HEK293 (cell line): Measurements from ENCODE around the gene ARPC1B.

Experiments used
- IKZF3 ChIP-seq: fragments of 450-650 bp; IDR thresholded peaks from 2 replicates; pipeline ENCODE4 v1.5.0; 2018; ENCODE audit warnings: missing biosample characterization, mild to moderate bottlenecking, missing genetic modification characterization, moderate library complexity
- RBAK ChIP-seq: fragments of 450-650 bp; formaldehyde crosslinking; IDR thresholded peaks from 2 replicates; pipeline ENCODE4 v1.5.1; 2016; ENCODE audit warnings: missing biosample characterization, missing genetic modification characterization
- SP3 ChIP-seq: fragments of 450-650 bp; formaldehyde crosslinking; IDR thresholded peaks from 2 replicates; pipeline ENCODE4 v1.5.1; 2016; ENCODE audit warnings: missing biosample characterization, missing genetic modification characterization
- WT1 ChIP-seq: fragments of 450-650 bp; formaldehyde crosslinking; IDR thresholded peaks from 2 replicates; pipeline ENCODE4 v1.5.1; 2016; ENCODE audit warnings: missing biosample characterization, missing genetic modification characterization
- ZFP37 ChIP-seq: fragments of 450-650 bp; formaldehyde crosslinking; IDR thresholded peaks from 2 replicates; pipeline ENCODE4 v1.5.1; 2016; ENCODE audit warnings: missing biosample characterization, missing genetic modification characterization
- ZFP69B ChIP-seq: fragments of 450-650 bp; formaldehyde crosslinking; IDR thresholded peaks from 2 replicates; pipeline ENCODE4 v1.5.1; 2016; ENCODE audit warnings: missing biosample characterization, missing genetic modification characterization
- ZNF121 ChIP-seq: fragments of 450-650 bp; formaldehyde crosslinking; IDR thresholded peaks from 2 replicates; pipeline ENCODE4 v1.5.1; 2016; ENCODE audit warnings: missing biosample characterization, missing genetic modification characterization
- ZNF140 ChIP-seq: fragments of 450-650 bp; formaldehyde crosslinking; IDR thresholded peaks from 2 replicates; pipeline ENCODE4 v1.5.1; 2016; ENCODE audit warnings: missing biosample characterization, missing genetic modification characterization
- ZNF155 ChIP-seq: fragments of 450-650 bp; formaldehyde crosslinking; IDR thresholded peaks from 2 replicates; pipeline ENCODE4 v1.5.1; 2016; ENCODE audit warnings: missing biosample characterization, missing genetic modification characterization
- ZNF23 ChIP-seq: fragments of 450-650 bp; formaldehyde crosslinking; IDR thresholded peaks from 2 replicates; pipeline ENCODE4 v1.5.1; 2016; ENCODE audit warnings: missing biosample characterization, missing genetic modification characterization, borderline replicate concordance
- ZNF24 ChIP-seq: fragments of 450-650 bp; formaldehyde crosslinking; IDR thresholded peaks from 2 replicates; pipeline ENCODE4 v1.5.1; 2016; ENCODE audit warnings: missing biosample characterization, missing genetic modification characterization
- ZNF341 ChIP-seq: fragments of 450-650 bp; formaldehyde crosslinking; IDR thresholded peaks from 2 replicates; pipeline ENCODE4; 2016; ENCODE audit warnings: low read depth, missing biosample characterization, missing genetic modification characterization
- ZNF350 ChIP-seq: fragments of 450-650 bp; formaldehyde crosslinking; IDR thresholded peaks from 2 replicates; pipeline ENCODE4 v1.5.0; 2017; ENCODE audit warnings: missing biosample characterization, mild to moderate bottlenecking, missing genetic modification characterization
- ZNF37A ChIP-seq: fragments of 450-650 bp; IDR thresholded peaks from 2 replicates; pipeline ENCODE4 v1.5.1; 2018; ENCODE audit warnings: missing biosample characterization, missing genetic modification characterization
- ZNF560 ChIP-seq: fragments of 450-650 bp; formaldehyde crosslinking; IDR thresholded peaks from 2 replicates; pipeline ENCODE4 v1.5.1; 2017; ENCODE audit warnings: missing biosample characterization, missing genetic modification characterization, borderline replicate concordance
- ZNF561 ChIP-seq: fragments of 450-650 bp; IDR thresholded peaks from 2 replicates; pipeline ENCODE4 v1.5.1; 2018; ENCODE audit warnings: missing biosample characterization, missing genetic modification characterization, borderline replicate concordance
- ZNF571 ChIP-seq: fragments of 450-650 bp; formaldehyde crosslinking; IDR thresholded peaks from 2 replicates; pipeline ENCODE4 v1.5.0; 2017; ENCODE audit warnings: missing biosample characterization, missing genetic modification characterization
- ZNF600 ChIP-seq: fragments of 450-650 bp; formaldehyde crosslinking; IDR thresholded peaks from 2 replicates; pipeline ENCODE4 v1.5.1; 2016; ENCODE audit warnings: missing biosample characterization, missing genetic modification characterization
- ZNF610 ChIP-seq: fragments of 450-650 bp; formaldehyde crosslinking; IDR thresholded peaks from 2 replicates; pipeline ENCODE4 v1.5.1; 2016; ENCODE audit warnings: missing biosample characterization, missing genetic modification characterization, borderline replicate concordance
- ZSCAN30 ChIP-seq: fragments of 450-650 bp; IDR thresholded peaks from 2 replicates; pipeline ENCODE4 v1.5.1; 2018; ENCODE audit warnings: missing biosample characterization, mild to moderate bottlenecking, missing genetic modification characterization, moderate library complexity
- ZXDB ChIP-seq: fragments of 450-650 bp; formaldehyde crosslinking; IDR thresholded peaks from 2 replicates; pipeline ENCODE4 v1.5.1; 2016; ENCODE audit warnings: missing biosample characterization, missing genetic modification characterization
- TF ChIP-seq, protein P1 (sequence below): fragments of 450-650 bp; formaldehyde crosslinking; IDR thresholded peaks from 2 replicates; pipeline ENCODE4 v1.5.1; 2017; ENCODE audit warnings: missing biosample characterization, missing genetic modification characterization
- TF ChIP-seq, protein P2 (sequence below): fragments of 450-650 bp; formaldehyde crosslinking; IDR thresholded peaks from 2 replicates; pipeline ENCODE4 v1.5.1; 2016; ENCODE audit warnings: missing biosample characterization, missing genetic modification characterization
- TF ChIP-seq, protein P3 (sequence below): fragments of 450-650 bp; formaldehyde crosslinking; optimal IDR thresholded peaks from 2 replicates; pipeline ENCODE3; 2016; ENCODE audit warnings: missing biosample characterization, mild to moderate bottlenecking, missing genetic modification characterization
- TF ChIP-seq, protein P4 (sequence below): fragments of 450-650 bp; formaldehyde crosslinking; IDR thresholded peaks from 2 replicates; pipeline ENCODE4 v1.5.1; 2016; ENCODE audit warnings: missing biosample characterization, missing genetic modification characterization, low read depth
- TF ChIP-seq, protein P5 (sequence below): fragments of 450-650 bp; formaldehyde crosslinking; IDR thresholded peaks from 2 replicates; pipeline ENCODE4 v1.5.1; 2017; ENCODE audit warnings: missing biosample characterization, missing genetic modification characterization
- TF ChIP-seq, protein P6 (sequence below): fragments of 450-650 bp; formaldehyde crosslinking; IDR thresholded peaks from 2 replicates; pipeline ENCODE4 v1.5.1; 2017; ENCODE audit warnings: missing biosample characterization, missing genetic modification characterization

ARPC1B gene

DNA sequence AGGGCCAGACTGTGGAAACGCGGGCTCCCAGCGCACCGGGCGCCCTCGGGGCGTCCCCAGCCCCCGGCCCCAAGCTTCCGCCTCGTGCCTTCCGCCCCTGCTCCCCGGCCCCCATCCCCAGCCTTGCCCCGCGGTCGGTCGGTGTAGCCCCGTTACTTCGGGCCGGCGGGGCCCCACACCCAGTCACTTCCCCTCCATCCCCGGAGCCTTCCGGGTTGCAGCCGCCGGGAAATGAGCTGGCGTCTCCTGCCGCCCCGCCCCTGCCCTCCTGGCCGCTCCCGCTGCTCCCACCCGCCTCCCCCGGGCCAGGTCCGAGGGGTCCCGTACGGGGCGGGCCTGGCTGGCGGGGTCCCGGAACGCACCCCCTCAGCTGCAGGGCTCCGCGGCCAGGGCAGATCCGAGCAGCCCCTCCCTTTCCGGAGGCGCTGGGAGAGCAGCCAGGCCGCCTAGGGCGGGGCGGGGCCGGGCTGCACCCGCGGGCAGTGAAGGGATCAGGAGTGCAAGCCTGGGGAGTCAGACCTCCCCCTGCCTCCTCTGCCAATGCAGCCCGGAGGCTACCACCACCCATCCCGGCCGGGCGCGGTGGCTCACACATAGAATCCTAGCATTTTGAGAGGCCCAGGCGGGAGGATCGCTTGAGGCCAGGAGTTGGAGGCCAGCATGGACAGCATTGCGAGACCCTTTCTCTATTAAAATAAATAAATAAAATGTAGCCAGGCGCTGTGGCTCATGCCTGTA is 709 bp downstream of the ARPC1B start (continued):
- TF ChIP-seq ZNF140: no peak
- TF ChIP-seq, protein P1, sequence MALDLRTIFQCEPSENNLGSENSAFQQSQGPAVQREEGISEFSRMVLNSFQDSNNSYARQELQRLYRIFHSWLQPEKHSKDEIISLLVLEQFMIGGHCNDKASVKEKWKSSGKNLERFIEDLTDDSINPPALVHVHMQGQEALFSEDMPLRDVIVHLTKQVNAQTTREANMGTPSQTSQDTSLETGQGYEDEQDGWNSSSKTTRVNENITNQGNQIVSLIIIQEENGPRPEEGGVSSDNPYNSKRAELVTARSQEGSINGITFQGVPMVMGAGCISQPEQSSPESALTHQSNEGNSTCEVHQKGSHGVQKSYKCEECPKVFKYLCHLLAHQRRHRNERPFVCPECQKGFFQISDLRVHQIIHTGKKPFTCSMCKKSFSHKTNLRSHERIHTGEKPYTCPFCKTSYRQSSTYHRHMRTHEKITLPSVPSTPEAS (tag by site-specific recombination): no peak
- TF ChIP-seq, protein P2, sequence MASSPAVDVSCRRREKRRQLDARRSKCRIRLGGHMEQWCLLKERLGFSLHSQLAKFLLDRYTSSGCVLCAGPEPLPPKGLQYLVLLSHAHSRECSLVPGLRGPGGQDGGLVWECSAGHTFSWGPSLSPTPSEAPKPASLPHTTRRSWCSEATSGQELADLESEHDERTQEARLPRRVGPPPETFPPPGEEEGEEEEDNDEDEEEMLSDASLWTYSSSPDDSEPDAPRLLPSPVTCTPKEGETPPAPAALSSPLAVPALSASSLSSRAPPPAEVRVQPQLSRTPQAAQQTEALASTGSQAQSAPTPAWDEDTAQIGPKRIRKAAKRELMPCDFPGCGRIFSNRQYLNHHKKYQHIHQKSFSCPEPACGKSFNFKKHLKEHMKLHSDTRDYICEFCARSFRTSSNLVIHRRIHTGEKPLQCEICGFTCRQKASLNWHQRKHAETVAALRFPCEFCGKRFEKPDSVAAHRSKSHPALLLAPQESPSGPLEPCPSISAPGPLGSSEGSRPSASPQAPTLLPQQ: peak; percentile 66
- no peak for TF ChIP-seq ZNF571 (tag by site-specific recombination)
- no peak for TF ChIP-seq ZNF560 (tag by site-specific recombination)
- 0 out of 2 replicates have a peak, but pooled peaks have one; percentile 12 for TF ChIP-seq ZXDB
- TF ChIP-seq, protein P3, sequence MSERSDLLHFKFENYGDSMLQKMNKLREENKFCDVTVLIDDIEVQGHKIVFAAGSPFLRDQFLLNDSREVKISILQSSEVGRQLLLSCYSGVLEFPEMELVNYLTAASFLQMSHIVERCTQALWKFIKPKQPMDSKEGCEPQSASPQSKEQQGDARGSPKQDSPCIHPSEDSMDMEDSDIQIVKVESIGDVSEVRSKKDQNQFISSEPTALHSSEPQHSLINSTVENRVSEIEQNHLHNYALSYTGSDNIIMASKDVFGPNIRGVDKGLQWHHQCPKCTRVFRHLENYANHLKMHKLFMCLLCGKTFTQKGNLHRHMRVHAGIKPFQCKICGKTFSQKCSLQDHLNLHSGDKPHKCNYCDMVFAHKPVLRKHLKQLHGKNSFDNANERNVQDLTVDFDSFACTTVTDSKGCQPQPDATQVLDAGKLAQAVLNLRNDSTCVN (tag by site-specific recombination): peak; percentile 63
- peak; percentile 71; the same call in 1 of the 2 replicates for TF ChIP-seq ZSCAN30
- TF ChIP-seq ZNF561 (tag by site-specific recombination): peak; percentile 69; the same call in 1 of the 2 replicates
- no peak for TF ChIP-seq ZNF24 (tag by site-specific recombination)
- no peak for TF ChIP-seq RBAK (tag by site-specific recombination)
- peak; percentile 7; the same call in 1 of the 2 replicates for TF ChIP-seq ZNF610 (tag by site-specific recombination)
- TF ChIP-seq ZFP37 (tag by site-specific recombination): no peak
- TF ChIP-seq ZNF341 (tag by site-specific recombination): peak; percentile 78
- TF ChIP-seq, protein P4, sequence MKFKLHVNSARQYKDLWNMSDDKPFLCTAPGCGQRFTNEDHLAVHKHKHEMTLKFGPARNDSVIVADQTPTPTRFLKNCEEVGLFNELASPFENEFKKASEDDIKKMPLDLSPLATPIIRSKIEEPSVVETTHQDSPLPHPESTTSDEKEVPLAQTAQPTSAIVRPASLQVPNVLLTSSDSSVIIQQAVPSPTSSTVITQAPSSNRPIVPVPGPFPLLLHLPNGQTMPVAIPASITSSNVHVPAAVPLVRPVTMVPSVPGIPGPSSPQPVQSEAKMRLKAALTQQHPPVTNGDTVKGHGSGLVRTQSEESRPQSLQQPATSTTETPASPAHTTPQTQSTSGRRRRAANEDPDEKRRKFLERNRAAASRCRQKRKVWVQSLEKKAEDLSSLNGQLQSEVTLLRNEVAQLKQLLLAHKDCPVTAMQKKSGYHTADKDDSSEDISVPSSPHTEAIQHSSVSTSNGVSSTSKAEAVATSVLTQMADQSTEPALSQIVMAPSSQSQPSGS (tag by site-specific recombination): no peak
- 0 out of 2 replicates have a peak, but pooled peaks have one; percentile 25 for TF ChIP-seq ZFP69B (tag by site-specific recombination)
- peak; percentile 99 for TF ChIP-seq ZNF121
- no peak for TF ChIP-seq ZNF23 (tag by site-specific recombination)
- peak; percentile 64; the same call in 1 of the 2 replicates for TF ChIP-seq SP3 (tag by site-specific recombination)
- TF ChIP-seq ZNF37A (tag by site-specific recombination): no peak
- TF ChIP-seq ZNF600 (tag by site-specific recombination): peak; percentile 27; the same call in 1 of the 2 replicates
- TF ChIP-seq, protein P5, sequence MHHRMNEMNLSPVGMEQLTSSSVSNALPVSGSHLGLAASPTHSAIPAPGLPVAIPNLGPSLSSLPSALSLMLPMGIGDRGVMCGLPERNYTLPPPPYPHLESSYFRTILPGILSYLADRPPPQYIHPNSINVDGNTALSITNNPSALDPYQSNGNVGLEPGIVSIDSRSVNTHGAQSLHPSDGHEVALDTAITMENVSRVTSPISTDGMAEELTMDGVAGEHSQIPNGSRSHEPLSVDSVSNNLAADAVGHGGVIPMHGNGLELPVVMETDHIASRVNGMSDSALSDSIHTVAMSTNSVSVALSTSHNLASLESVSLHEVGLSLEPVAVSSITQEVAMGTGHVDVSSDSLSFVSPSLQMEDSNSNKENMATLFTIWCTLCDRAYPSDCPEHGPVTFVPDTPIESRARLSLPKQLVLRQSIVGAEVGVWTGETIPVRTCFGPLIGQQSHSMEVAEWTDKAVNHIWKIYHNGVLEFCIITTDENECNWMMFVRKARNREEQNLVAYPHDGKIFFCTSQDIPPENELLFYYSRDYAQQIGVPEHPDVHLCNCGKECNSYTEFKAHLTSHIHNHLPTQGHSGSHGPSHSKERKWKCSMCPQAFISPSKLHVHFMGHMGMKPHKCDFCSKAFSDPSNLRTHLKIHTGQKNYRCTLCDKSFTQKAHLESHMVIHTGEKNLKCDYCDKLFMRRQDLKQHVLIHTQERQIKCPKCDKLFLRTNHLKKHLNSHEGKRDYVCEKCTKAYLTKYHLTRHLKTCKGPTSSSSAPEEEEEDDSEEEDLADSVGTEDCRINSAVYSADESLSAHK: no peak
- TF ChIP-seq, protein P6, sequence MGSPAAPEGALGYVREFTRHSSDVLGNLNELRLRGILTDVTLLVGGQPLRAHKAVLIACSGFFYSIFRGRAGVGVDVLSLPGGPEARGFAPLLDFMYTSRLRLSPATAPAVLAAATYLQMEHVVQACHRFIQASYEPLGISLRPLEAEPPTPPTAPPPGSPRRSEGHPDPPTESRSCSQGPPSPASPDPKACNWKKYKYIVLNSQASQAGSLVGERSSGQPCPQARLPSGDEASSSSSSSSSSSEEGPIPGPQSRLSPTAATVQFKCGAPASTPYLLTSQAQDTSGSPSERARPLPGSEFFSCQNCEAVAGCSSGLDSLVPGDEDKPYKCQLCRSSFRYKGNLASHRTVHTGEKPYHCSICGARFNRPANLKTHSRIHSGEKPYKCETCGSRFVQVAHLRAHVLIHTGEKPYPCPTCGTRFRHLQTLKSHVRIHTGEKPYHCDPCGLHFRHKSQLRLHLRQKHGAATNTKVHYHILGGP (tag by site-specific recombination): no peak
- TF ChIP-seq ZNF350 (tag by site-specific recombination): no peak
- peak; percentile 86 for TF ChIP-seq WT1 (tag by site-specific recombination)
- no peak for TF ChIP-seq ZNF155 (tag by site-specific recombination)
- TF ChIP-seq IKZF3 (tag by site-specific recombination): peak; percentile 75
